Activated T-helper 17 cell treated with anti-CD3 and anti-CD28 coated beads, Interleukin-2, amount 50 U/mL, for 72 hours (primary cell): ENCODE results near the gene FTO. TPM values are rescaled to one million over a fixed set of nuclear protein-coding genes. Genes with fewer than 3 reads are reported as not detected.

Experiments
- ATAC-seq: fragments of 150-1000 bp; cut with Tn5 transposase; replicated peaks from 2 replicates; pipeline ENCODE4 v1.10.0; 2021; ENCODE audit warnings: mild to moderate bottlenecking, moderate library complexity
- H3K27ac Mint-ChIP-seq: one replicate; pipeline ENCODE4 v1.8.0; 2022; ENCODE audit warnings: mixed read lengths
- H3K27me3 Mint-ChIP-seq: one replicate; pipeline ENCODE4 v1.8.0; 2022; ENCODE audit warnings: mixed read lengths
- H3K36me3 Mint-ChIP-seq: one replicate; pipeline ENCODE4 v1.8.0; 2022; ENCODE audit warnings: low read depth, mild to moderate bottlenecking, mixed read lengths
- H3K4me1 Mint-ChIP-seq: one replicate; pipeline ENCODE4 v1.8.0; 2022; ENCODE audit warnings: mixed read lengths
- H3K4me3 Mint-ChIP-seq: one replicate; pipeline ENCODE4 v1.8.0; 2022; ENCODE audit warnings: mild to moderate bottlenecking, mixed read lengths
- H3K9me3 Mint-ChIP-seq: one replicate; pipeline ENCODE4 v1.8.0; 2022; ENCODE audit warnings: mixed read lengths
- total RNA-seq, 2 donors: library from RNA; stranded (reverse); gene quantifications; one replicate each; pipeline ENCODE4 v1.2.3, GENCODE V29; 2022

The FTO gene
- total RNA-seq, 2 donors from 2014 or later = 50.0 to 54.1 TPM

DNA sequence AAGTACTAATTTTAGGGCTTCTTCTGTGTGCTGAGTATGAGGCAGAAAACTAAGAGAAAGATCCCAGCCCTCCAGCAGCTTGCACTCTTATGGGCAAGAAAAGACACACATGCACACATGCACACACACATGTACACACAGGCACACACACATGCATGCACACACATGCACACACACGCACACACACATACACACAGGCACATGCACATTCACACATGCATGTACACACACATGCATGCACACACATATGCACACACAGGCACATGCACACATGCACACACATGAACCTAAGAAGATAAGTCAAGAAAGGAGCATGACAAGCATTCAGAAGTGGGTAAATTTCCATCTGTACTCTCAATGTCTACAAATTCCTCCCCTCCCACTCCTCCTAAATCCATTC is 452.4 kb downstream of the FTO start:
- no peaks in the 10 kb centered on the region for H3K36me3 Mint-ChIP-seq
- H3K4me1 Mint-ChIP-seq = no peaks in the 10 kb centered on the region
- no peak for ATAC-seq
- peaks cover 4% of the 10 kb centered on the region for H3K27me3 Mint-ChIP-seq
- H3K4me3 Mint-ChIP-seq = no peak overlapping the region
- H3K27ac Mint-ChIP-seq = no peak overlapping the region
- no peaks in the 10 kb centered on the region for H3K9me3 Mint-ChIP-seq

DNA sequence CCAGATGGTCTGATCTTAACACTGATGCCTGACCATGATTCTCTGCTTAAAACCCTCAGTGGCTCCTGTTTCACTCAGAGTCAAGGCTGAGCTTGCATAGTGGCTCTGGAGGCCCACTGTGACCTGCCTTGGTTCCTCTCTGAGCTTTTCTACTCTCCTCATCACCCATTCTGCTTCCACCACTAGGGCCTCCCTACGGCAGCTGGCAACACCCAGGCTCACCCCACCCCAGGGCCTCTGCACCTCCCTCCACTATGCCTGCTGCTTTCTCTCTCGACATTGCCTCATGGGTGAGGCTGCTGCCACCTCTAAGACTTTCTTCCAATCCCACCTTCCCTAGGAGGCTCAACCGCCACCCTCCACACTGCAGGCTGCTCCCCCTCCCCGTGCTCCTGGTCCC is 455.0 kb downstream of the FTO start:
- Mint-ChIP-seq H3K9me3 (no peaks in the 10 kb centered on the region), H3K36me3 (no peaks in the 10 kb centered on the region), H3K27me3 (peaks cover 6% of the 10 kb centered on the region), H3K4me3 (no peak overlapping the region), H3K4me1 (no peaks in the 10 kb centered on the region), H3K27ac (no peak overlapping the region)
- ATAC-seq = no peak

DNA sequence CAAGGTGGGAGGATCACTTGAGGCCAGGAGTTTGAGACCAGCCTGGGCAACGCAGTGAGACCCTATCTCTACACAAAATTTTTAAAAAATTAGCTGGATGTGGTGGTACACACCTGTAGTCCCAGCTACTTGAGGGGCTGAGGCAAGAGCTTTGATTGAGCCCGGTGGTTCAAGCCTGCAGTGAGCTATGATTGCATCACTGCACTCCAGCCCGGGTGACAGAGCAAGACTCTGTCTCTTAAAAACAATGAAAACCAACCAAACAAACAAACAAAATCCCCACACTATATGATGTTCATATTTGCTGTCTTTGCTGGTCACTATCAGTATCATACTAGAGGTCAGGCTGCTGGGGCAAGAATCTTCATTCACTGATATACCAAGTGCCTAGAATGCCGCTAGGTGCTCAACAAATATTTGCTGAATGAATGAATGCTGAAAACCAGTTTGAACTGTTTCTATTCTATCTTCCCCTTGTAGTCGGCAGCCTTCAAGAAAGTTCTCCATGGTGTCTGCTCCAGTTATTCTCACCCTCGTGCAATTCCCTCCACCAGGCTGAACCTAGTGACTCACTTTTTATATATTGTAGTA is 455.6 kb downstream of the FTO start:
- Mint-ChIP-seq H3K9me3 (no peaks in the 10 kb centered on the region), H3K4me1 (no peaks in the 10 kb centered on the region), H3K4me3 (no peak overlapping the region), H3K27ac (no peak overlapping the region), H3K36me3 (no peaks in the 10 kb centered on the region), H3K27me3 (peaks cover 8% of the 10 kb centered on the region)
- ATAC-seq = no peak

DNA sequence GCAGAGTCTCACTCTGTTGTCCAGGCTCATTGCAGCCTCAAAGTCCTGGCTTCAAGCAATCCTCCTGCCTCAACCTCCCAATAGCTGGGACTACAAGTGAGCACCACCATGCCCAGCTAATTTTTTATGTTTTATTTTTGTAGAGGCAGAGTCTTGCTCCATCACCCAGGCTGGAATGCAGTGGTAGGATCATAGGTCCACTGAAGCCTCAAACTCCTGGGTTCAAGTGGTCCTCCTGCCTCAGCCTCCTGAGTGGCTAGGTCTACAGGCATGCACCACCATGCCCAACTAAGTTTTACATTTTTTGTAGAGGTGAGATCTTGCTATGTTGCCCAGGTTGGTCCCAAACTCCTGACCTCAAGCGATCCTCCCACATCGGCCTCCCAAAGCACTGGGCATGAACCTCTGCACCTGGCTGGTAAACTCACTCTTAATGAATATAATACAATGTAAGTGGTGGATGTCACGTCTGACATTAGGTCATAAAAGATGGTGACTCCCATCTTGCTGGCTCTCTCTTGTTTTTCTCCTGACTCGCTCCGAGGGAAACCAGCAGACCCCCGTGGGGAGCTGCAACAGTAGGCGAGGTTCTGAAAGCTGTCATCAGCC is 456.4 kb downstream of the FTO start:
- ATAC-seq = no peak
- Mint-ChIP-seq H3K4me3 (no peak overlapping the region), H3K9me3 (no peaks in the 10 kb centered on the region), H3K36me3 (no peaks in the 10 kb centered on the region), H3K4me1 (no peaks in the 10 kb centered on the region), H3K27ac (no peak overlapping the region), H3K27me3 (peaks cover 8% of the 10 kb centered on the region)

DNA sequence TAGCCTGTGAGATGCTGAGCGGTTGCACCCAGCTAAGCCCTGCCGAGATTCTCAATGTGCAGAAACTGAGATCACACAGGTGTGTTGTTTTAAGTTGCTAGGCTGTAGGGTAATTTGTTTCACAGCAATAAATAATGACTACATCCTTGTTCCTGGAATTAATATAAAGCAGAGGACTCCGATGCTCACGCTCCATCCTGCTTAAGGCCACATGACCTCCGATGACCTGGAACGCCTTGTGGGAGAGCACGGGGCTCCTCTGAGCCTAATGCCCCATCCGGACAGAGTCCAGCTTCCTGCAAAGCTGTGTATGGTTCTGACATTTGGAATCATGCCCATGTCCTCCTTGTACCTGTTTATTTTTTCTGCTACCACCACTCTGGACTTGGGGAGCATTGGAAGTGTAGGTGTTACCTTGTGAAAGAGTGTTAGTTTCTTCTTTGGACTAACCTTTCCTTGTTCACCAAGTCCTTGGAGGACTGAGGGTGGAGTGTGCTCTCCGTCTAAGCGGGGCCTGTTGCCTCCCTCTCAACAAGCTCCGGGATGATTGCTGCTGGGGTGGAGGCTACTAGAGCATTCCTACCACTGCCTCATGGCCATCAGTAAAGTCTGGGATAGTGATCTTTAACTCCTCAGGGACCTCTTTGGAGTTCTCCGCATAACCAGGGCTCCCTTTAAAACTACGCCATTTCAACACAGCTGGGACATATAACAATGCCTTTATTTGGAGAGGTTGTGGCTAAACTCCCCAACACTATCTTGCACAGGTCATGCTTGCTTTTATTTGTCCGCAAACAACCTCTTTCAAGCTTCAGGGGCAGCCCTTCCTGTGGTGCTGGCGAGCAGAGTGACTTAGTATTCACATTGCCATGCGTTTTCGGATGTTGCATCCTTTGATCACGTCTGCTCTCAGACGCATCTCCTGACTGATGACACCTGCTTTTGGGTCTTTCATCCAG is 457.3 kb downstream of the FTO start:
- no peaks in the 10 kb centered on the region for H3K9me3 Mint-ChIP-seq
- ATAC-seq = no peak
- no peaks in the 10 kb centered on the region for H3K4me1 Mint-ChIP-seq
- H3K27me3 Mint-ChIP-seq = peaks cover 8% of the 10 kb centered on the region
- no peak overlapping the region for H3K4me3 Mint-ChIP-seq
- H3K36me3 Mint-ChIP-seq = no peaks in the 10 kb centered on the region
- no peak overlapping the region for H3K27ac Mint-ChIP-seq

DNA sequence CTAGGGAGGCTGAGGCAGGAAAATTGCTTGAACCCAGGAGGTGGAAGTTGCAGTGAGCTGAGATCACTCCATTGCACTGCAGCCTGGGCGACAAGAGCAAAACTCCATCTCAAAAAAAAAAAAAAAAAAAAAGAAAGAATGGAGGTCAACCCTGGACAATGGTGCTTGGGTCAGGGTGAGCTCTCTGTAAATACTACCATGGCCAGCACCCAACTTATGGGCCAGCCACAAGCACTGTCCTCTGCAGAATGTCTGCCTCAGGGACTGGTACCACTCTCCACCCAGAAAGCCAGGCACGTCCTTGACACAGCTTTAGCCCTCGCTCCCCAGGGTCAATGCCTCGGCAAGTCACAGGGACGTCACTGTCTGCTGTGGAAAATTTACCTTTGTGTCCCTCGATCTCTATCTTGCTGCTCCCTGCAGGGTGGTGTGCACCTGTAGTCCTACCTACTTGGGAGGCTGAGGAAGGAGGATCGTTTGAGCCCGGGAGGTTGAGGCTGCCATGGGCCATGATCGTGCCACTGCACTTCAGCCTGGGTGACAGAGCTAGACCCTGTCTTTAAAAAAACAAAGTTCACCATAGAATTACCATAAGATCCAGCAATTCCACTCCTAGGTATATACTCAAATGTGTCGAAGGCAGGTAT is 459.4 kb downstream of the FTO start:
- no peak overlapping the region for H3K27ac Mint-ChIP-seq
- peaks cover 4% of the 10 kb centered on the region for H3K27me3 Mint-ChIP-seq
- H3K9me3 Mint-ChIP-seq = no peaks in the 10 kb centered on the region
- no peaks in the 10 kb centered on the region for H3K4me1 Mint-ChIP-seq
- H3K36me3 Mint-ChIP-seq = no peaks in the 10 kb centered on the region
- H3K4me3 Mint-ChIP-seq = no peak overlapping the region
- no peak for ATAC-seq

DNA sequence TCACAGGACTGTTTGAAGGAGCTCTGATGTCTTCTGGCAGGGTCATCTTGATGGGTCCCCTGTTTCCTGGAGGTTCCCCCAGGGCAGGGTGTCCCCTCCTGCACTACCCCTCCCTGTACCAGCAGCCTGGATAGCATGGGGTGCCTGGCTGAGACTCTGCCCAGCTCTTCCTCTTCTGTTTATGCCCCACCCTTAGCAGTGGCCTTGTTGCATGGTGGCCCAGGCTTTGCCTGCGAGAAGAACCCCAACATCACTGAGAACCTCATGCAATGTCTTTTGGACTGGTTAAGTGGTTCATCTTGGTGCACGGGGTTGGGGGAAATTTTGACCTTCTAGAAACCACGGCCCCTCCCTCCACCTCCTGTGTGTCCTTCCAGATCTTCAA is 460.8 kb downstream of the FTO start:
- no peak for ATAC-seq
- H3K4me1 Mint-ChIP-seq = no peaks in the 10 kb centered on the region
- no peak overlapping the region for H3K4me3 Mint-ChIP-seq
- H3K36me3 Mint-ChIP-seq = no peaks in the 10 kb centered on the region
- H3K9me3 Mint-ChIP-seq = no peaks in the 10 kb centered on the region
- peaks cover 4% of the 10 kb centered on the region for H3K27me3 Mint-ChIP-seq
- no peak overlapping the region for H3K27ac Mint-ChIP-seq

DNA sequence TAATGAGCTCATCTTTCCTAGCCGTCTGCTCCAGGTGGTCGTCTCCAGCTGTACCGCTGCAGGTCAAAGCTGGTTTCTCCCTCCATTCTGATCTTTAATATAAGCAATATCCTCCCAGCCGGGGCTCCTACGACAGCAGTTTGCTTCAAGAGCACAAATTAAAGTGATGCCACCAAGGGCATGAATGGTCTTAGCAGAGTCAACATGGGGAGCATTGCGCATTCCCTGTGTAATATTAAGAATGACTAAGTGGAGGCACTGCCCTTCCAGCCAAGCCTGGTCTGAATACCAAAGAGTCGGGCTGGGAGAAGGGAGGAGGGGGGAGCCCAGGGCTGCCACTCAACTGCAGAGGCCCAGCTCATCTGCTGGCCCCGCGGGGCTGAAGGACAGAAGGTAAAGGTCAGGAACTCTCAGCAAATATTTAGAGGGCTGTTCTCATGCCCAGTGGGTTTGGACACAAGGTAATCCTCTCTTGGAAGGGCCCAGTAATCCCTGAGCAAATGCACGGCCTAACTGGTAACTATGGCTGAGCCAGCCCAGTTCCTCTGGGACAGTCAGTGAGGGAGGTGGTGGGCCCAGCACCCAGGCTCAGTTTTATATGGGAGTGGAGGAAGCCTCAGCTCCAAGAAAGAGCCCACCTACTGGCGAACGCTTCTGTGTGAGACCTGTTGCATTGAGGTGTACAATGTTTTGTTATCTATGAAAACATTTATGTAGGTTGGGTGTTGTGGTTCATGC is 461.4 kb downstream of the FTO start:
- no peak for ATAC-seq
- no peak overlapping the region for H3K4me3 Mint-ChIP-seq

DNA sequence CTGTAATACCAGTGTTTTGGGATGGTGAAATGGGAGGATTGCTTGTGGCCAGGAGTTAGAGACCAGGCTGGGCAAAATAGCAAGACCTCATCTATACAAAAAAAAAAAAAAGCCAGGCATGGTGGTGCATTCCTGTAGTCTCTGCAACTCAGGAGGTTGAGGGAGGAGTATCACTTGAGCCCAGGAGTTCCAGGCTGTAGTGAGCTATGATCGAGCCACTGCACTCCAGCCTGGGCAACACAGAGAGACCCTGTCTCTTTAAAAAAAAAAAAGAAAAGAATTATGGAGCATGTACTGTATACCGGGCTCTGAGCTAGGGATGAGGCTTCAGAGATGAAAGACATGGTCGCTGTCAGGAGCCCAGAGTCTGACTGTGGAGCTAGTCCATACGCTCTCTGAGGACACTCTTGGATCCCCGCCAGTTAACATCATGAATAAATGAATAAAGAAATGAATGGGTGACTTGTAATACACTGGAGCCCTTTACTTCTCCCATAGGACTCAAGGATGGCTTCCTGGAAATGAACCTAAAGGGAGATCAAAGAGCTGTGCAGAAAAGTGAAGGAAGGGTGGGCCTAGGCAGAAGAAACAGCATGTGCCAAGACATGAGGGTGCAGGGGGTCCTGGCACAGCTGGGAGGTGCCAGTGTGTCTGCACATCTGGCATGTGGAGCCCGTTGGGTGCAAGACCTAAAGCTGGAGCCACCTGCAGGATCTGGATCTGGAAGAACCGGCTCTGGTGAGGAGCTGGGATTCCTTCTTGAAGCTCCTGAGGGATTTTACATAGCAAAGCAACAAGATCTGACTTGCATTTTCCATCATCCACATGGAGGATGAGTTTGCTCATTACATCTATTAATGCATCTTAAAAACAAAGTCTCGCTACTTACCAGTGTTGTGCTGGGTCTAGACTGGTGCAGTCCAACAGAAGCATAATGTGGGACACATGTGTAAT is 462.2 kb downstream of the FTO start:
- ATAC-seq = no peak
- peaks cover 4% of the 10 kb centered on the region for H3K27me3 Mint-ChIP-seq

More for the DNA sequence above, 461.4 kb downstream of the FTO start:
- H3K27ac Mint-ChIP-seq = no peak overlapping the region
- H3K27me3 Mint-ChIP-seq = peaks cover 4% of the 10 kb centered on the region
- no peaks in the 10 kb centered on the region for H3K36me3 Mint-ChIP-seq
- H3K9me3 Mint-ChIP-seq = no peaks in the 10 kb centered on the region
- H3K4me1 Mint-ChIP-seq = no peaks in the 10 kb centered on the region

DNA sequence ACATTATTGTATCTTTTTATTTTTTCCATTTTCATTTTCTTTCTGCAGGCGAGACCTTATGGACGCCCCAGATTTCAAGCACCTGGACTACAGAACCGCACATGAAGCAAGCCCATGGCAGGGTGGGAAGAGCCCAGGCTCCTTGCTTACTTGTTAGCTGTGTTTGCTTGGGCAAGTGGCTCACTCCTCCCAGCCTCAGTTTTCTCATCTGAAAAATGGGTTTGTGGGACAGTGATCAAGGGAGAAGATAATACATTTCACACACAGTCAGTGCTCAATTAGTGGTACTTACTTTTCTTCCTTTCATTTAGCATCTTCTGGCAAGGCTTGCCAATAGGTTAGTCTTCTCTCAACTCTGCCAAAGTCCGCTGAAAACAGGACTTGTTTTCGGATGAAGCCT is 465.2 kb downstream of the FTO start:
- H3K9me3 Mint-ChIP-seq = no peaks in the 10 kb centered on the region
- H3K4me3 Mint-ChIP-seq = no peak overlapping the region
- no peaks in the 10 kb centered on the region for H3K4me1 Mint-ChIP-seq
- no peak overlapping the region for H3K27ac Mint-ChIP-seq
- H3K36me3 Mint-ChIP-seq = no peaks in the 10 kb centered on the region
- H3K27me3 Mint-ChIP-seq = peaks cover 4% of the 10 kb centered on the region
- no peak for ATAC-seq

More for the DNA sequence above, 462.2 kb downstream of the FTO start:
- Mint-ChIP-seq H3K27ac (no peak overlapping the region), H3K36me3 (no peaks in the 10 kb centered on the region), H3K9me3 (no peaks in the 10 kb centered on the region), H3K4me3 (no peak overlapping the region), H3K4me1 (no peaks in the 10 kb centered on the region)

DNA sequence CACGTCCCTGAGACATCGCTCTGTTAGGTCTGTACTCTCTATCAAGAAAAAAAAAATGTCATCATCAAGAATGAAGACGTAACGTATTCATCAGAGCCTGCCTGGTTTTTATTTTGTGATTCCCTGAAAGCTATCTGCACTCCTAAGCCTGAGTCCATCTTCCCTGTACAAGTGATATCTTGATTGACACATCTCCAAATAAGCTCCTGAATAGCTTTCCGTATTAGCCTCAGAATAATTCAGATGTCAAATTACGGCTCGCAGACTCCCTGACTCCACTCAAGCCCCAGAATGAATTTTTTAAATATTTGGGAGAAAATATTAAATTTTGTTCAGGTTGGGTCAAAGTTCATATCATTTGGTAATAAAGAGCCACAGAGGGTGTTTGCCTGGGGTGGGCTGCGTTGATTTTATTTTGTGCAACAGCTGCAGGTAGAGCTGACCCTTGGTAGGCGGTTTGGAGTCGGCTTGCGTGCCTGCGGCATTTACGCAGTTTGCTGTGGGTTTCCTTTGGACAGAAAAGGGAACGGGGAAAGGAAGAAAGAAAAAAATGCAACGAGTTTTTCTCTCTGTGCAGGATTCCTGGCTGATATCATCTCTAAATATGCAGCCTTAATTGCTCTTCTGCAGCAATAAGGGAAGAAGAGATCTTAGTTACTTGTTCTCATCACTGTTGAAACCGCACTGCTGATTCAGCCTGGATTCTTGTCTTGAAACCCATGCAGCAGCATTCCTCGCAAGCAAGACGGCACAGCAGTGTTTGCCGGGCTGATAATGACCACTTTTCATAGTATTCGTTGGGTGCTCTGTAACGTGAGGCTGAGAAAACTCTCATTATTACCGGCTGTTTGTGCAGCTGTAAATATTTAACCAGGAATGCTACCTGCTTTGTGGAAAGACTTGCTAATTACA is 467.9 kb downstream of the FTO start:
- Mint-ChIP-seq H3K27me3 (peaks cover 11% of the 10 kb centered on the region), H3K9me3 (no peaks in the 10 kb centered on the region), H3K36me3 (no peaks in the 10 kb centered on the region), H3K4me3 (no peak overlapping the region), H3K4me1 (no peaks in the 10 kb centered on the region), H3K27ac (no peak overlapping the region)
- ATAC-seq = no peak

DNA sequence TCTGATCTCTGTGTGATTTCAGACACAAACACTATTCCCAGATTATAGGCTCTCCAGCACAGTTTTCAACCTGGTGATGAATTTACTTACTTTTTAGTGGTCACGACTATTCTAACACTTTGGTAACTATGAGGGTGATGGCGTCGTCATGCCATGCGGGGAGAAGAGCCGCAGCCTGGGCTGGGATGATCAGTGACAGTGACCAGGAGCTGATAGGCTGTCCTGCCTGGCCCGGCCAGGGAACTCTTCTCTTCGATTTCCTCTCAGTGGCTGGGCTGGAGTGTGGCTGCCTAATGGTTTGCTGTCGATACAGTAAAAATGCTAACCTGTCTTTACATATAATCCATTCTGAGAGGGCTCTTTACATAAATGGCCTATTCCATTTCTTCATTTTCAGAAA is 469.5 kb downstream of the FTO start:
- H3K4me3 Mint-ChIP-seq = no peak overlapping the region
- H3K36me3 Mint-ChIP-seq = no peaks in the 10 kb centered on the region
- no peak for ATAC-seq
- peaks cover 19% of the 10 kb centered on the region for H3K27me3 Mint-ChIP-seq
- H3K27ac Mint-ChIP-seq = no peak overlapping the region
- no peaks in the 10 kb centered on the region for H3K9me3 Mint-ChIP-seq
- H3K4me1 Mint-ChIP-seq = no peaks in the 10 kb centered on the region
